ENCODE measurements around the gene MYCL. TPM values are rescaled to one million over a fixed set of nuclear protein-coding genes. Genes with fewer than 3 reads are reported as not detected.
"Not testable (repeated sequence)": the region's sequence is repeated elsewhere in the genome, so short reads cannot be mapped to it uniquely, and the experiment has no call there.

The MYCL gene
- total RNA-seq, 1 donor from 2014 or later = 2.6 TPM

DNA sequence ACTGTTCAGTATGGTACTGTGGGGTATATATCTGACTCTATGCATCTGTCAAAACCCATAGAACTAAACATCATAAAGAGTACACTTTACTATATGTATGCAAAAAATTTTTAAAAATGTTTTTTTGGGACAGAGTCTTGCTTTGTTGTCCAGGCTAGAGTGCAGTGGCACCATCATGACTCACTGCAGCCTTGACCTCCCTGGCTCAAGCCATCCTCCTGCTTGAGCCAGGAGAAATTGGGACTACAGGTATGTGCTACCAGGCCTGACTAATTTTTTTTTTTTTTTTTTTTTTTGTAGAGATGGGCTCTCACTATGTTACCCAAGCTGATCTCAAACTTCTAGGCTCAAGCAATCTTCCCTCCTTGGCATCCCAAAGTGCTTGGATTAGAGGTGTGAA lies 29.9 kb downstream of the MYCL start:
- no peak overlapping the region for H3K4me3 ChIP-seq (ENCODE audit: low read depth, low read length)
- no peak for DNase-seq (ENCODE audit: low read depth)
- TF ChIP-seq, protein P1, sequence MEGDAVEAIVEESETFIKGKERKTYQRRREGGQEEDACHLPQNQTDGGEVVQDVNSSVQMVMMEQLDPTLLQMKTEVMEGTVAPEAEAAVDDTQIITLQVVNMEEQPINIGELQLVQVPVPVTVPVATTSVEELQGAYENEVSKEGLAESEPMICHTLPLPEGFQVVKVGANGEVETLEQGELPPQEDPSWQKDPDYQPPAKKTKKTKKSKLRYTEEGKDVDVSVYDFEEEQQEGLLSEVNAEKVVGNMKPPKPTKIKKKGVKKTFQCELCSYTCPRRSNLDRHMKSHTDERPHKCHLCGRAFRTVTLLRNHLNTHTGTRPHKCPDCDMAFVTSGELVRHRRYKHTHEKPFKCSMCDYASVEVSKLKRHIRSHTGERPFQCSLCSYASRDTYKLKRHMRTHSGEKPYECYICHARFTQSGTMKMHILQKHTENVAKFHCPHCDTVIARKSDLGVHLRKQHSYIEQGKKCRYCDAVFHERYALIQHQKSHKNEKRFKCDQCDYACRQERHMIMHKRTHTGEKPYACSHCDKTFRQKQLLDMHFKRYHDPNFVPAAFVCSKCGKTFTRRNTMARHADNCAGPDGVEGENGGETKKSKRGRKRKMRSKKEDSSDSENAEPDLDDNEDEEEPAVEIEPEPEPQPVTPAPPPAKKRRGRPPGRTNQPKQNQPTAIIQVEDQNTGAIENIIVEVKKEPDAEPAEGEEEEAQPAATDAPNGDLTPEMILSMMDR (conservative IDR thresholded peaks at IDR 0.05; ENCODE audit: low read depth, low read length) = no peak

DNA sequence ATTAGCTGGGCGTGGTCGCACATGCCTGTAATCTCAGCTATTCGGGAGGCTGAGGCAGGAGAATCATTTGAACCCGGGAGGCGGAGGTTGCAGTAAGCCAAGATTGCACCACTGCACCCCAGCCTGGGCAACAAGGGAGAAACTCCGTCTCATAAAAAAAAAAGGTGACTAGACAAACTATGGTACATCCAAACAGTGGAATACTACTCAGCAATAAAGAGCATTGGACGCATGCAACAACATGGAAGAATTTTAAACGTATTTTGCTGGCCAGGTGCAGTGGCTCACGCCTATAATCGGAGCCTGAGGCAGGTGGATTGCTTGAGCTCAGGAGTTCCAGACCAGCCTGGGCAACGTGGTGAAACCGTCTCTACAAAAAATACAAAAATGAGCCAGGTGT lies 30.7 kb downstream of the MYCL start:
- DNase-seq (ENCODE audit: low read depth); H3K4me3 ChIP-seq (ENCODE audit: low read depth, low read length): not testable (repeated sequence)

DNA sequence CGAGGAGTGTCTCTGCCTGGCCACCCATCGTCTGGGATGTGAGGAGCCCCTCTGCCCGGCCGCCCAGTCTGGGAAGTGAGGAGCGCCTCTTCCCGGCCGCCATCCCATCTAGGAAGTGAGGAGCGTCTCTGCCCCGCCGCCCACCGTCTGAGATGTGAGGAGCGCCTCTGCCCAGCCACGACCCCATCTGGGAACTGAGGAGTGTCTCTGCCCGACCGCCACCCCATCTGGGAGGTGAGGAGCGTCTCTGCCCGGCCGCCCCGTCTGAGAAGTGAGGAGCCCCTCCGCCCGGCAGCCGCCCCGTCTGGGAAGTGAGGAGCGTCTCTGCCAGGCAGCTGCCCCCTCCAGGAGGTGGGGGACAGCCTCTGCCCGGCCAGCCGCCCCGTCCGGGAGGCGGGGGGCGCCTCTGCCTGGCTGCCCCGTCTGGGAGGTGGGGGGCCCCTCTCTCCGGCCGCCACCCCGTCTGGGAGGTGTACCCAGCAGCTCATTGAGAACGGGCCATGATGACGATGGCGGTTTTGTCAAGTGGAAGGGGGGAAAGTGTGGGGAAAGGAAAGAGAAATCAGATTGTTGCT lies 32.1 kb downstream of the MYCL start:
- H3K4me3 ChIP-seq (ENCODE audit: low read depth, low read length); DNase-seq (ENCODE audit: low read depth): not testable (repeated sequence)

DNA sequence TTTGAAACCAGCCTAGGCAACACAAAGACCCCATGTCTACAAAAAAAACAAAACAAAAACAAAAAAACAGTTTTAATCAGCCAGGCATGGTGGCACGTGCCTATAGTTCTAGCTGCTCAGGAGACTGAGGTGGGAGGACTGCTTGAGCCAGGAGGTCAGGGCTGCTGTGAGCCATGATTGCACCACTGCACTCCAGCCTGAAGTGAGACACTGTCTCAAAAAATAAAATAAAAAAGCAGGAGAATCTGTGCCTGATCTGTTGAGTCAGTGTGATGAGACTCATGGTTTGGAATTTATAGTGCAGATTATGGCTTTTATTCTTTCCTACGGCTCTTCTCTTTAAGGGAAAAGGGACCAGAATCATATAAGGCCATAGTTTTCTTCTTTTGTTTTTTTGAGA lies 35.0 kb downstream of the MYCL start:
- H3K4me3 ChIP-seq (ENCODE audit: low read depth, low read length) = no peak overlapping the region
- no peak for DNase-seq (ENCODE audit: low read depth)
- TF ChIP-seq, protein P1 (conservative IDR thresholded peaks at IDR 0.05; ENCODE audit: low read depth, low read length) = no peak

DNA sequence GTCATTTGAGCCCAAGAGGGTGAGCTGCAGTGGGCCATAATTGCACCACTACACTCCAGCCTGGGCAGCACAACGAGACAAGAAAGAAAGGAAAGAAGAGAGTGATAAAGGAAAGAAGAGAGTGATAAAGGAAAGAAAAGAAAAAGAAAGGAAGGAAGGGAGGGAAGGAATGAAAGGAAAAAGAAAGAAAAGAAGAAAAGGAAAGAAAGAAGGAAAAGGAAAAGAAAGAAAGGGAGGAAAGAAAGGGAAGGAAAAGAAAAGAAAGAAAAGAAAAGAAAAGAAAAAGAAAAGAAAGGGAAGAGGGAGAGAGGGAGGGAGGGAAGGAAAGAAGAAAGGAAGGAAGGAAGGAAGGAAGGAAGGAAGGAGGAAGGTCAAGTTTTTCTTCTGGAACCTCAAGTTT lies 36.0 kb downstream of the MYCL start:
- no peak overlapping the region for H3K4me3 ChIP-seq (ENCODE audit: low read depth, low read length)
- TF ChIP-seq, protein P1 (conservative IDR thresholded peaks at IDR 0.05; ENCODE audit: low read depth, low read length) = no peak
- DNase-seq (ENCODE audit: low read depth) = no peak

DNA sequence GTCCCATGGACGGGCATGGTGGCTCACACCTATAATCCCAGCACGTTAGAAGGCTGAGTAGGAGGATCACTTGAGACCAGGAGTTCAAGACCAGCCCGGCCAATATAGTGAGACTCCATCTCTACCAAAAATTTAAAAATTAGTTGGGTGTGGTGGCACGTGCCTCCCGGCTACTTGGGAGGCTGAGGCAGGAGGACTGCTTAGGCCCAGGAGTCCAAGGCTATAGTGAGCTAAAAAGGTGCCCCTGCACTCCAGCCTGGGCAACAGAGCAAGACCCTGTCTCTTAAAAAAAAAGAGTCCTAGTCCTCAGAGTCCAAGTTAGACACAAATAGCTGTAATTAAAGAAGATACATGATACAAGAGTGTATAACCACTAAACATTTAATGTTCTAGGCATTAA lies 38.5 kb downstream of the MYCL start:
- DNase-seq (ENCODE audit: low read depth) = no peak
- no peak overlapping the region for H3K4me3 ChIP-seq (ENCODE audit: low read depth, low read length)
- TF ChIP-seq, protein P1 (conservative IDR thresholded peaks at IDR 0.05; ENCODE audit: low read depth, low read length) = no peak

DNA sequence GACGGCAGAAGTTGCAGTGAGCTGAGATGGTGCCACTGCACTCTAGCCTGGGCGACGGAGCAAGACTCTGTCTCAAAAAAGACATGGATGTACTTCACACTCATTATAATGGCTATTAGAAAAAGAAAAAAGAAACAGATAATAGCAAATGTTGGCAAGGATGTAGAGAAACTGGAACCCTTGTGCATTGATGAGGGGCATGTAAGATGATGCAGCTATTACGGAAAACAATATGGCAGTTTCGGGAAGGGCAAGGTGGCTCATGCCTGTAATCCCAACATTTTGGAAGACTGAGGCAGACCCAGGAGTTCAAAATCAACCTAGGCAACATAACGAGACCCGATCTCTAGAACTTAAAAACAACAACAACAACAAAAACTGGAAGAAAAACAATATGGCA lies 40.7 kb downstream of the MYCL start:
- DNase-seq (ENCODE audit: low read depth) = no peak
- TF ChIP-seq, protein P1 (conservative IDR thresholded peaks at IDR 0.05; ENCODE audit: low read depth, low read length) = no peak
- no peak overlapping the region for H3K4me3 ChIP-seq (ENCODE audit: low read depth, low read length)

DNA sequence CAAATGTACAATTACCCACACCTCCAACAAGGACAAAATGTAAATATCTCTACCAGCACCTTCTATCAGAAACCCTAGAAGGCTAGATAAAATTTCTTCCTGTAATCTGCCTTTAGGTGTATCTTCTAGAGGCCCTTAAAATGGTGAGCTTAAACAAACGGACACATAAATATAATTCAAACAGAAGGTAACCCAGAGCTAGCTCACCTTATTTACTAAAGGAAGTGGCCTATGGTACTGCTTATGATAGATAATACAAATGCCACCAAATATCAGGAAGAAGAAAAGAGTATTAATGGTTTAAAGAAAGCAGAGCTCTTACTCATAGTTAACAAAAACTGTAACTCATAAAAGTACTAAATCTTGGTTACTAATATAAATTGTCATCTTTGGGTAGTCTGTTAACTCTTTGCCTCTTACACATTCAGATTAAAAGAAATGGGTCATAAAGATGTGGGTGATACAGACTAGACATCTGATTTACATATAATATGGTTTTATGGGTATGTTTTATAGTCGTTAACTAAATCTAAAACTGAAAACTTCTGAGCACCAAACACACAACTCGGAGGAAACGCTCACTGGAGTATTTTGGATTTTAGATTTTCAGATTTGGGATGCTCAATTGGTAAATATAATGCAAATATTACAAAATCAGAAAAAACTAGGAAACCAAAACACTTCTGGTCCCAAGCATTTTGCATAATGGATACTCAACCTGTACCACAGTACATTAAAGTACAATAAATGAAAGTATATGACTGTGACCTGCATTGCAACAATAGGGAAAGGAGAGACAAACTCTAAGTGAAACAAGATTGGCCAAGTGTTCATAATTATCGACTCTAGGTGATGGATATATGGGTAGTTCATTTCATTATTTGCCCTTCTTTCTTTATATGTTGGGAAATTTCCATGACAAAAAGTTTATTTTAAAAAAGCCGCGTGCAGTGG lies 41.6 kb downstream of the MYCL start:
- no peak overlapping the region for H3K4me3 ChIP-seq (ENCODE audit: low read depth, low read length)
- DNase-seq (ENCODE audit: low read depth) = no peak
- TF ChIP-seq, protein P1 (conservative IDR thresholded peaks at IDR 0.05; ENCODE audit: low read depth, low read length) = no peak
